Glutamatergic neuron (in vitro differentiated cells): ENCODE measurements around the gene STAT6. TPM values are rescaled to one million over a fixed set of nuclear protein-coding genes. Genes with fewer than 3 reads are reported as not detected.

Source experiments
- DNase-seq: peaks from one replicate; pipeline ENCODE4 v3.0.0; 2022
- H3K27ac Mint-ChIP-seq: one replicate; pipeline ENCODE4 v1.8.0; 2020; ENCODE audit warnings: mild to moderate bottlenecking, mixed read lengths, inconsistent platforms; ENCODE audit not compliant: unreplicated experiment
- H3K27me3 Mint-ChIP-seq: one replicate; pipeline ENCODE4 v1.8.0; 2020; ENCODE audit warnings: mild to moderate bottlenecking, moderate library complexity, mixed read lengths, inconsistent platforms; ENCODE audit not compliant: unreplicated experiment
- H3K36me3 Mint-ChIP-seq: one replicate; pipeline ENCODE4 v1.8.0; 2020; ENCODE audit warnings: mild to moderate bottlenecking, mixed read lengths, inconsistent platforms; ENCODE audit not compliant: unreplicated experiment
- H3K4me1 Mint-ChIP-seq: one replicate; pipeline ENCODE4 v1.8.0; 2020; ENCODE audit warnings: mild to moderate bottlenecking, low read depth, mixed read lengths, inconsistent platforms; ENCODE audit not compliant: unreplicated experiment
- H3K4me3 Mint-ChIP-seq: one replicate; pipeline ENCODE4 v1.8.0; 2020; ENCODE audit warnings: mild to moderate bottlenecking, mixed read lengths, inconsistent platforms; ENCODE audit not compliant: unreplicated experiment
- H3K9me3 Mint-ChIP-seq: one replicate; pipeline ENCODE4 v1.8.0; 2020; ENCODE audit warnings: mild to moderate bottlenecking, moderate library complexity, mixed read lengths, inconsistent platforms; ENCODE audit not compliant: unreplicated experiment
- long read RNA-seq: library from polyadenylated mRNA; unstranded; transcript quantifications from one replicate; pipeline ENCODE4 v2.0.0, GENCODE V29; 2020; ENCODE audit not compliant: unreplicated experiment
- total RNA-seq: library from RNA; stranded (reverse); fragmentation: NEBNext Ultra II Directional; extraction: Animal tissue kit (Norgen Biotek cat#: 25700); gene quantifications from one replicate; pipeline ENCODE4 v1.2.1, GENCODE V29; 2021; ENCODE audit not compliant: unreplicated experiment
- TF ChIP-seq, protein P1 (sequence below): fragments of 200-600 bp; sonication (generic); IDR thresholded peaks from one replicate; pipeline ENCODE4 v1.5.0; 2021; ENCODE audit not compliant: partially characterized antibody, unreplicated experiment

The STAT6 gene, protein sequence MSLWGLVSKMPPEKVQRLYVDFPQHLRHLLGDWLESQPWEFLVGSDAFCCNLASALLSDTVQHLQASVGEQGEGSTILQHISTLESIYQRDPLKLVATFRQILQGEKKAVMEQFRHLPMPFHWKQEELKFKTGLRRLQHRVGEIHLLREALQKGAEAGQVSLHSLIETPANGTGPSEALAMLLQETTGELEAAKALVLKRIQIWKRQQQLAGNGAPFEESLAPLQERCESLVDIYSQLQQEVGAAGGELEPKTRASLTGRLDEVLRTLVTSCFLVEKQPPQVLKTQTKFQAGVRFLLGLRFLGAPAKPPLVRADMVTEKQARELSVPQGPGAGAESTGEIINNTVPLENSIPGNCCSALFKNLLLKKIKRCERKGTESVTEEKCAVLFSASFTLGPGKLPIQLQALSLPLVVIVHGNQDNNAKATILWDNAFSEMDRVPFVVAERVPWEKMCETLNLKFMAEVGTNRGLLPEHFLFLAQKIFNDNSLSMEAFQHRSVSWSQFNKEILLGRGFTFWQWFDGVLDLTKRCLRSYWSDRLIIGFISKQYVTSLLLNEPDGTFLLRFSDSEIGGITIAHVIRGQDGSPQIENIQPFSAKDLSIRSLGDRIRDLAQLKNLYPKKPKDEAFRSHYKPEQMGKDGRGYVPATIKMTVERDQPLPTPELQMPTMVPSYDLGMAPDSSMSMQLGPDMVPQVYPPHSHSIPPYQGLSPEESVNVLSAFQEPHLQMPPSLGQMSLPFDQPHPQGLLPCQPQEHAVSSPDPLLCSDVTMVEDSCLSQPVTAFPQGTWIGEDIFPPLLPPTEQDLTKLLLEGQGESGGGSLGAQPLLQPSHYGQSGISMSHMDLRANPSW
- 34.4 TPM for total RNA-seq
- long read RNA-seq, partial matches to known transcripts: 1 of 2 reads
- long read RNA-seq, other reads (novel, unspliced or antisense): 1 of 2 reads

DNA sequence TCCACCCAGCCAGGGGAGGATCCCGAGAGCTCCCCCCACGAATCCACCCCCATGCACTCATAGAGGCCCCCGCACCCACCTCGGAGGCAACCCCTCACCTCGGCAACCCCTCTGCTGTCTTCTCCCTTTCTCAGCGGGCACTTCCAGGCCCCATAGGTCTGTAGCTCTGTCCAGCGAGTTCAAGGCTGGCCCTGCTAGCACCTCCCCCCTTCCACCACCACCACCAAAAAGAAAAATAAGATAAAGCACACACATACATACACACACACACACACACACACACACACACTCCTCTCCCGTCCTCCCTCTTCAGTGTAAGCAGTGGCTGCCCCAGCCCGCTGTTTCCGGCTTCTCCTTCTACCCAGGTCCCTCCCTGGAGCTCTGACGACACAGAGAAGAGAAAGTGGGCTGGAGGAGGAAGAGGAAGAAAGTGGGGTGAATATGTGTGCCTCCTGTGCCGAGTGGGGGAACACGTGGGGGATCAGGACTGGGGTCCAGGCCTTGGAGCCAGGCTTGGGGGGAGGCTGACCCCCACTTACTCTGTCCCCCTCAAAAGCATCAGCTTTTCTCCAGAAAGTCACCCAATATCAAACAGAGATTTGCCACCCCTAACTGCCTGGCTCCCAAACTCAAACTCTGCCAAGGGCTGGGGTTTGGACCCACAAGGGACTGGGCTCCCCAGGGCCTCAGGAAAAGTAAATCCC lies at the start of gene STAT6:
TSS of gene STAT6 (minus strand) at position 332 of the 704 bp plus-strand sequence. CDS start 3,084 bp downstream, outside the sequence.
- peaks cover 9% of the 10 kb centered on the region for H3K4me1 Mint-ChIP-seq
- peaks cover 9% of the 10 kb centered on the region for H3K27me3 Mint-ChIP-seq
- H3K27ac Mint-ChIP-seq: peak within 1 kb of the TSS; percentile 94
- peaks cover 9% of the 10 kb centered on the region for H3K9me3 Mint-ChIP-seq
- peak within 1 kb of the TSS; percentile 96 for H3K4me3 Mint-ChIP-seq
- TF ChIP-seq, protein P1, sequence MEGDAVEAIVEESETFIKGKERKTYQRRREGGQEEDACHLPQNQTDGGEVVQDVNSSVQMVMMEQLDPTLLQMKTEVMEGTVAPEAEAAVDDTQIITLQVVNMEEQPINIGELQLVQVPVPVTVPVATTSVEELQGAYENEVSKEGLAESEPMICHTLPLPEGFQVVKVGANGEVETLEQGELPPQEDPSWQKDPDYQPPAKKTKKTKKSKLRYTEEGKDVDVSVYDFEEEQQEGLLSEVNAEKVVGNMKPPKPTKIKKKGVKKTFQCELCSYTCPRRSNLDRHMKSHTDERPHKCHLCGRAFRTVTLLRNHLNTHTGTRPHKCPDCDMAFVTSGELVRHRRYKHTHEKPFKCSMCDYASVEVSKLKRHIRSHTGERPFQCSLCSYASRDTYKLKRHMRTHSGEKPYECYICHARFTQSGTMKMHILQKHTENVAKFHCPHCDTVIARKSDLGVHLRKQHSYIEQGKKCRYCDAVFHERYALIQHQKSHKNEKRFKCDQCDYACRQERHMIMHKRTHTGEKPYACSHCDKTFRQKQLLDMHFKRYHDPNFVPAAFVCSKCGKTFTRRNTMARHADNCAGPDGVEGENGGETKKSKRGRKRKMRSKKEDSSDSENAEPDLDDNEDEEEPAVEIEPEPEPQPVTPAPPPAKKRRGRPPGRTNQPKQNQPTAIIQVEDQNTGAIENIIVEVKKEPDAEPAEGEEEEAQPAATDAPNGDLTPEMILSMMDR: no peak
- no peaks in the 10 kb centered on the region for H3K36me3 Mint-ChIP-seq
- peak; percentile 44 for DNase-seq

DNA sequence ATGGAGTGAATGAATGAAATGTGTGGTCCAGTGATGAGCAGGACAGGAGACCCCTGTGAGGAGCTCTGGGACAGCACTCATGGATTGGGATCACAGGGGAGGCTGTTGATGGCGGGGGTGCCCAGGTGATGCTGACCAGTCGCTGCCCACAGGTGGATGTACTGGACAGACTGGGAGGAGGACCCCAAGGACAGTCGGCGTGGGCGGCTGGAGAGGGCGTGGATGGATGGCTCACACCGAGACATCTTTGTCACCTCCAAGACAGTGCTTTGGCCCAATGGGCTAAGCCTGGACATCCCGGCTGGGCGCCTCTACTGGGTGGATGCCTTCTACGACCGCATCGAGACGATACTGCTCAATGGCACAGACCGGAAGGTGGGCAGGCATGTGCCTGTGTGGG lies 49.6 kb upstream of the STAT6 start:
- Mint-ChIP-seq H3K27ac (no peak overlapping the region), H3K4me3 (no peak overlapping the region), H3K36me3 (peaks cover 35% of the 10 kb centered on the region), H3K27me3 (peaks cover 7% of the 10 kb centered on the region), H3K4me1 (no peaks in the 10 kb centered on the region), H3K9me3 (peaks cover 9% of the 10 kb centered on the region)
- TF ChIP-seq, protein P1: no peak
- DNase-seq: no peak

DNA sequence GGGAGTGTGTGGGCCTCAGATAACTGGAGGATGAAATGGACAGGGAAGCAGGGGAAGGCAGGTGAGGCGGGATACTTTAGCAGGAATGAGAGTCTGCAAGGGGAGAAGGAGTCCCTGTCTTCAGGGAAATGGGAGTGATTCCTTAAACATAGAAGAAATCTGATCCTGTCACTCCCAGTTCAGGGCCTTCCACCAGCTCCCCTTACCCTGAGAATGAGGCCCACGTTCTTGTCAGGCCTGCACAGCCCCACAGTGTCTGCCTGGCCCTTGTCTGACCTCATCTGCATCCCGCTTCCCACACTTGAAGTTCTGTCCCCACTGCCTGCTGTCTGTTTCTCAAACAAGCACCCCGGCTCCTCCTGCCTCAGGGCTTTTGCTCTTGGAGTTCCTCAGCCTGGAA lies 48.9 kb upstream of the STAT6 start:
- Mint-ChIP-seq H3K4me3 (no peak overlapping the region), H3K9me3 (peaks cover 9% of the 10 kb centered on the region), H3K27ac (no peak overlapping the region), H3K4me1 (no peaks in the 10 kb centered on the region), H3K36me3 (peaks cover 35% of the 10 kb centered on the region), H3K27me3 (peaks cover 7% of the 10 kb centered on the region)
- TF ChIP-seq, protein P1: no peak
- DNase-seq: no peak

DNA sequence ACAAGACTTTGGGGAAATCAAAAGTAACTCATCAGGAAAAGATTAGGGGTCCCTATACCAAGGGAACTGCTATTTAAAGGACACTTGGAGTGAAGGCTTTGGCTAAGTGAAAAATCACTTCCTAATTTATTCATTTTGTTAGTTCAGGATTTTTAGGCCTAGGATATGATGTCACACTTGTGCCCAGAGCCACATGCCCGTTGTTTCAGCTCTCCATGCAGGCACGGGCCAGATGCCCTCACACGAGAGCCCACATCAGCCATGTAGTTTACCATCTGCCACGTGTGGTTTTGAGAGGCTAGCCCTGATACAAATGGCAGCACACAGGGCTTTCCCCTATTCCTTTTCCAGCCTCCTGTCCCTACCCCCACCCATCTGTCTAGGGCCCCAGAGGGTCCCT lies 48.1 kb upstream of the STAT6 start:
- Mint-ChIP-seq H3K27me3 (peaks cover 7% of the 10 kb centered on the region), H3K4me1 (no peaks in the 10 kb centered on the region), H3K9me3 (peaks cover 9% of the 10 kb centered on the region), H3K36me3 (peaks cover 29% of the 10 kb centered on the region), H3K27ac (no peak overlapping the region), H3K4me3 (no peak overlapping the region)
- no peak for DNase-seq
- TF ChIP-seq, protein P1: no peak
